ENCODE results near the gene ARMC12. TPM values are rescaled to one million over a fixed set of nuclear protein-coding genes. Genes with fewer than 3 reads are reported as not detected.

Gene ARMC12
- total RNA-seq, 2 experiments from 2014 or later = 1.0 to 1.1 TPM

DNA sequence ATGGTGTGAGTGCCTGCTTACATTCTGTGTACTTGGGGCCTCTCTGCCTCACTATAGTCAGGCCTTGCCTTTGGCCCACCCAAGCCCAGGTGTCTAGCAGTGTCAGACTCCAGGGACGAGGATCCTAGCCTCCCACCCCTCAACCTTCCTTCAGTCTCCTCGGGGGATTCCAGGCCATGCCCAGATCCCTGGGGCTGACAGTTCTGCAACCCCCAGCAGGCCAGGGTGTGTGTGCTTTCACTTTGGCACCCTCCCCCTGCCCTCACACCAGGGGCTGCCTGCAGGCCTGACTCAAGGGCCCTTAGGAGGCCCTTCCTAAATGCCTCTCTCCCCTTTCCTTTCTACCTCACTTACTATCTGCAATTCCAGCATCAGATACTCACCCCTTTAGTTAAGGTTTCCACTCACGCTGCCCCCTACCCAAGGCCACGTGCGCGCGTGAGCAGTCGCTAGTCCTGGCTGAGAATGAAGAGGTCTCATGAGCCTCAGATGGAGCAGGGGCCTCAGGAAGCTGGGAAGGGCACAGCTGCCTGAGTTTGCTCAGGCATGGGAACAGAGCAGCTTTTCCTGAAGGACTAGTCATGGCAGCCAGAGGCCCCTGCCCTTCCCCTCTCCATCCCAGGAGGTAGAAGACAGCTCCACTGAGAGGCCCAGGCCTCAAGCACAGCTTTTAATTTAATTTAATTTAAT lies 61.1 kb downstream of the ARMC12 start:
- Mint-ChIP-seq H3K27me3 (no peaks in the 10 kb centered on the region), H3K27ac (no peak overlapping the region), H3K9me3 (no peaks in the 10 kb centered on the region), H3K4me1 (ENCODE audit: low read depth) (no peaks in the 10 kb centered on the region), H3K4me3 (no peak overlapping the region), H3K36me3 (ENCODE audit: low read depth) (no peaks in the 10 kb centered on the region)
- no peak for ATAC-seq
- CTCF ChIA-PET = interaction anchor here (0.6 kb wide), 1 partner anchor 66 kb away, joined by 3 read pairs; no protein-coding TSS in a partner anchor
- intact Hi-C loops (cut with micrococcal nuclease) = no loop called here
- no peak for DNase-seq
- TF ChIP-seq, protein P1, sequence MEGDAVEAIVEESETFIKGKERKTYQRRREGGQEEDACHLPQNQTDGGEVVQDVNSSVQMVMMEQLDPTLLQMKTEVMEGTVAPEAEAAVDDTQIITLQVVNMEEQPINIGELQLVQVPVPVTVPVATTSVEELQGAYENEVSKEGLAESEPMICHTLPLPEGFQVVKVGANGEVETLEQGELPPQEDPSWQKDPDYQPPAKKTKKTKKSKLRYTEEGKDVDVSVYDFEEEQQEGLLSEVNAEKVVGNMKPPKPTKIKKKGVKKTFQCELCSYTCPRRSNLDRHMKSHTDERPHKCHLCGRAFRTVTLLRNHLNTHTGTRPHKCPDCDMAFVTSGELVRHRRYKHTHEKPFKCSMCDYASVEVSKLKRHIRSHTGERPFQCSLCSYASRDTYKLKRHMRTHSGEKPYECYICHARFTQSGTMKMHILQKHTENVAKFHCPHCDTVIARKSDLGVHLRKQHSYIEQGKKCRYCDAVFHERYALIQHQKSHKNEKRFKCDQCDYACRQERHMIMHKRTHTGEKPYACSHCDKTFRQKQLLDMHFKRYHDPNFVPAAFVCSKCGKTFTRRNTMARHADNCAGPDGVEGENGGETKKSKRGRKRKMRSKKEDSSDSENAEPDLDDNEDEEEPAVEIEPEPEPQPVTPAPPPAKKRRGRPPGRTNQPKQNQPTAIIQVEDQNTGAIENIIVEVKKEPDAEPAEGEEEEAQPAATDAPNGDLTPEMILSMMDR (IDR thresholded peaks at IDR 0.05) = no peak
- POLR2A ChIA-PET = no interaction called here

Other genes with a start within 250 kb of the ARMC12 start
- gene TEAD3, start 240.0 kb upstream of the ARMC12 start, total RNA-seq = under 1 TPM; 0.68 to 0.81 TPM
- gene TULP1, start 224.1 kb upstream of the ARMC12 start, total RNA-seq = not detected
- 10 to 100 TPM; 90.6 to 93.4 TPM for gene FKBP5, start 48.1 kb upstream of the ARMC12 start, total RNA-seq
- not detected for gene CLPSL2, start 39.6 kb downstream of the ARMC12 start, total RNA-seq
- gene CLPSL1, start 44.0 kb downstream of the ARMC12 start, total RNA-seq = not detected
- not detected for gene CLPS, start 60.3 kb downstream of the ARMC12 start, total RNA-seq
- not detected for gene LHFPL5, start 68.3 kb downstream of the ARMC12 start, total RNA-seq
- 100 to 1,000 TPM; 117 to 133 TPM for gene SRPK1, start 184.1 kb downstream of the ARMC12 start, total RNA-seq

Measured in activated CD8-positive, alpha-beta T cell treated with anti-CD3 and anti-CD28 coated beads for 36 hours (primary cell).